COLO829 (cell line): ENCODE measurements around the gene TFF2.

ENCODE experiments used
- DNase-seq: peaks from one replicate; pipeline ENCODE4 v3.0.0; 2012; ENCODE audit warnings: low spot score

TFF2 gene

DNA sequence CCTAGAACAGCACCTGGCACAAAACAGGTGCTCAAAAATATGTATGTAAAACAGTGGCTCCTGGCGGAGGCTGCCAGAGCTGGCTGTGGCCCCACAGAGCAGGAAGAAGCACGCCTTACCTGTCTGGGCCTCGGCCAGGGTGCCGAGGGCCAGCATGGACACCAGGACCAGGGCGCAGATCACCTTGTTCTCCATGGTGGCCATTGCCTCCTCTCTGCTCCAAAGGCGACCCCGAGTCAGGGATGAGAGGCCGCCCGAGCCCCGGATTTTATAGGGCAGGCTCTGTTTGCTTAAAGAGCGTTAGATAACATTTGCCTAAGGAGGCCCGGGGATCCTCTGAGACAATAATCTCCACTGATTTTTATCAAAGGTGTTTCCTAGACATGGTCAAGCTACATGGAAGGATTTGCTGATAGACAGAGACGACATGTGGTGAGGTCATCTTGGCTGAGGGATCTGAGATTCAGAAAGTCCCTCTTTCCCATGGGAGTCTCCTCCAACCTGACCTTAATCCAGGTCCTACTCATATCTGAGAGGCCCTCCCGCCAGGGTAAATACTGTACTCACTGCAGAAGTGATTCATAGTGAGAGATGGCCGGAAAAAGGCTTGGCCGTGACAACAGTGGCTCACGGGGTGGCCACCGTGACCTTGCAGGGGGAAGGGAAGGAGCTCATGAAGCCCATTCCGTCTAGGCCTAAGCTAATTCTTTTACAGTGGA, 15.7 kb upstream of the TFF2 start, which contains the start of gene TFF1:
Gene TFF1 (minus strand): TSS at position 244 of the 719 bp plus-strand sequence. CDS start 40 bp downstream, at position 204.
- DNase-seq = no peak

- no peak for DNase-seq
Observed at GRCh38 chr21:42365770-42366169, 15.0 kb upstream of the TFF2 start.

- DNase-seq = no peak
Observed at GRCh38 chr21:42364304-42364865, 13.6 kb upstream of the TFF2 start.

GRCh38 chr21:42363312-42363711, 12.5 kb upstream of the TFF2 start:
- DNase-seq = no peak

DNA sequence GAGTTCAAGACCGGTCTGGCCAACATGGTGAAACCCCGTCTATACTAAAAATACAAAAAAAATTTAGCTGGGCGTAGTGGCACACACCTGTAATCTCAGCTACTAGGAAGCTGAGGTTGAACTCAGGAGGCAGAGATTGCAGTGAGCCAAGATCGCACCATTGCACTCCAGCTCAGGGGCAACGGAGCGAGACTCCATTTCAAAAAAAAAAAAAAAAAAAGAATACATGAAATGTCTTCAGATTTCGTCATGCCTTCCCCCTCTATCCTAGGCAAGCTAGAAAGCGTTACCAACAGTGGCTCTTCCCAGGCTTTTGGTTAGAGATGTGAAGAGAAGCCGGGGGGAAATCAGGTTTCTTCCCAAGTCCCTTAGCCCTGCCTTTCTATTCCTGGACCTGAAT, 11.9 kb upstream of the TFF2 start:
- no peak for DNase-seq

GRCh38 chr21:42362198-42362597, 11.4 kb upstream of the TFF2 start:
- no peak for DNase-seq

- DNase-seq = no peak
Observed at GRCh38 chr21:42361286-42361685, 10.5 kb upstream of the TFF2 start.

GRCh38 chr21:42360317-42360716, 9.5 kb upstream of the TFF2 start:
- DNase-seq = no peak

DNA sequence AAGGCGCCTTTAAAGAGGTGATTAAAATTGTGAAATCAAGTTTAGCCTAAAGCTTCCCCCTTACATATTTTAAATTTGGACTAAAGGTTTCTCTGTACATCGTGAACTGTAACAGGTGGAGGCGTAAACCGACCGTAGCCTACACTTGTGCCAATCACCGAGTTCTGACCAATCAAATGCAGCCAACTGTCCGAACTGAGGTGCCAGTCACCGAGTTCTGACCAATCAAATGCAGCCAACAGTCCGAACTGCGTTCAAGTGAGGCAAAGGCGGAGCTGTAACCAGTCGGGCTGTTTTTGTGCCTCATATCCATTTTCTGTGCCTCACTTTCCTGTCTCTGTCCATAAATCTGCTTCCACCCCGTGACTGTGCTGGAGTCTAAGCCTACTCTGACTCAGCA, 8.1 kb upstream of the TFF2 start:
- no peak for DNase-seq

DNA sequence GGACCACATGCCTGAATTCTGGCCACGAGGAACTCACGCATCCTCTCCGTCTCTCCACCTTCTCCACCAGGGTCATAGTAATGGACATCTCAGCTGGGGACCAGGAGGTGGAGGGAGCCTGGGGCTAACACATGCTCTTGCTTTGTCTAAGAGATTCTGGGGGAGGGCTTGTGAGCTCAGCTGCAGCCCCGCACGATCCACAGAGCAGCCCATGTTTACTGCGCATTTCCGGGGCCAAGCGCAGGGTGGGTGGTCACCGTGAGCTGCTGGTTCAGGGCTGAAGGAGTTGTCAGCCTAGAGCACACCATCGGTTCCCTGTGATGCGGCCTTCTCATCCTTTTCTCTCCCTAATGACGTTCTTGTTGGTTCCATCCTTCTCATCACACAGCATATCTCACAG, 7.5 kb upstream of the TFF2 start:
- no peak for DNase-seq

- no peak for DNase-seq
Observed at GRCh38 chr21:42357307-42357706, 6.5 kb upstream of the TFF2 start.

GRCh38 chr21:42356650-42357049, 5.9 kb upstream of the TFF2 start:
- DNase-seq = no peak

- no peak for DNase-seq
Observed at GRCh38 chr21:42356046-42356445, 5.3 kb upstream of the TFF2 start.

- no peak for DNase-seq
Observed at GRCh38 chr21:42353623-42354022, 2.8 kb upstream of the TFF2 start.

DNA sequence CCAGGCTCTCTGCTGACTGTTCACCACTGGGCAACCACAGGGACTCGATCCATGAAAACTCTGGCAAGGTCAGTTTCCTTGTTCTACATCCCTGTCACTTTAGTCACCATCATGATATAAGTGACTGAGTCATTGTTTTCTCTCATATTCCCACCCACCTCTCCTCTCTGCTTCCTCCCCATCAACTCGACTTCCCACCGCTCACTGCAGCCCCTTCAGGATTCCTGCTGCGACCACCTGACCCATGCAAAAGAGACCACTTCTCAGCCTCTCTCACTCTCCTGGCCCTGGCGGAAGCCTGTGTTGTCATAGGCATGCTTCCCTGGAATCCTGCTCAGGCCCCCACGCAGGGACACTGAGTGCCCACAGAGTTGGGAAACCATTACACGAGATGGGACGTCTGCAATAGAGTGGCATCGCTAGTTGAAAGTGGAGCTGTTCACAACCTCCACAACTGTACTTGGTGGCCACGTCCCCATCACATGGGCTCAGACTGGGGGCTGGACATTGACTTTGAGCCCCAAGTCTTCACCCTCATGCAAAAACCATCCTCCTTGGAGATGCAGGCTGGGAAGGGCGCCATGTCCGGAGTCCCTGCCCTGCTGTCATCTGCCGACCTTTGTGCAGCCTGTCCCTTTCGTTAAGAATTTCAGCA, 1.8 kb upstream of the TFF2 start:
- DNase-seq = no peak

GRCh38 chr21:42351626-42352440, 1.0 kb upstream of the TFF2 start:
- no peak for DNase-seq

- DNase-seq = no peak
Observed at GRCh38 chr21:42350318-42350910, 380 bp downstream of the TFF2 start.

- DNase-seq = no peak
Observed at GRCh38 chr21:42349420-42350317, 1.1 kb downstream of the TFF2 start.

- no peak for DNase-seq
Observed at GRCh38 chr21:42348762-42349161, 2.0 kb downstream of the TFF2 start.

DNA sequence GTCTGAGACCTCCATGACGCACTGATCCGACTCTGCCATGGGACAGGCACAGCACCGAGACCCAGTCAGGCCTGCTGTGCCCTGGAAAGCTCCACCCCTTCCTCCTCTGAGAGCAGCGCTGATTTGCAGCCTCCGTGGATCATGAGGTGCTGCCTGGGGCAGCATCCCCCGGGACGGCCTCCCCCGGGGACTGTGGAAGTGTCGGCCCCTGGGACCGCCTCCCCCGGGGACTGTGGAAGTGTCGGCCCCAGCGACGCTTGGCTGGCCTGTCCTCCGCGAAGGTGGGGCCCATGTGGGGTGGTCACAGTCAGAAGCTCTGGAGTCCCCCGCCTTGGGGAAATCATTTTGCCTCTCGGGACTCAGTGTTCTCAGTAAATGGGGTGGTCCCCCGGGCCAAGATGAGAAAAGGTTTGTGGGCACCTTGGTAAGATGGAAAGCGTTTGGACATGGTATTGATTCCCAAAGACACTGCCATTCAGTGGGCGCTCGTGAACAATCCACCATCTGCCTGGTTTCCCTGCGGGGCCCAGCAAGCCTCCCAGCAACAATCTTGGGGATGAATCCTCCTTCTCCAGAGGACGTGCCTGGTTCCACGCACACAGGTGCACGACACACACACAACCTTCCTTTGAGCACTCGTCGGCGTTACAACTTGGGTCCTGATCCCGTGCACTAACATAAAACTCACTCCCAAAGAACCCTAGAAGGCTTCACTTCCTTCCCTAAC, 3.0 kb downstream of the TFF2 start:
- DNase-seq = no peak
